Measurements from ENCODE around the gene TTLL10. TPM values are rescaled to one million over a fixed set of nuclear protein-coding genes. Genes with fewer than 3 reads are reported as not detected.

TTLL10 gene
- total RNA-seq, 1 experiment from 2014 or later: 0.68 TPM

GRCh38 chr1:1173061-1173792, 453 bp upstream of the TTLL10 start:
- peaks cover 0 to 4% of the 10 kb centered on the region in 2 experiments; a peak in 2 of 5 replicates for H3K9me3 Mint-ChIP-seq

More at GRCh38 chr1:1173061-1173792, 453 bp upstream of the TTLL10 start:
- no peak overlapping the region for H4K91ac ChIP-seq (ENCODE audit: insufficient read length, low read depth, low read length)
- H3K79me2 ChIP-seq (ENCODE audit: insufficient read depth, low read length): no peaks in the 10 kb centered on the region
- H2BK12ac ChIP-seq (ENCODE audit: insufficient read length, low read depth, low read length): no peak overlapping the region
- no peak overlapping the region for H2AK5ac ChIP-seq (ENCODE audit: insufficient read length, low read length)
- no peak overlapping the region for H3K9ac ChIP-seq (ENCODE audit: extremely low read depth, insufficient read length, low read length)
- peaks cover 11% of the 10 kb centered on the region for H3K27me3 Mint-ChIP-seq (ENCODE audit: low read depth)
- no peak overlapping the region for H4K5ac ChIP-seq (ENCODE audit: insufficient read length, low read depth, low read length)
- H3K4ac ChIP-seq (ENCODE audit: low read depth, low read length): no peak overlapping the region
- peak overlapping the region; percentile 65; the same call in 1 of the 2 replicates for H3K14ac ChIP-seq (ENCODE audit: insufficient read depth, low read length)
- no peaks in the 10 kb centered on the region for H4K20me1 ChIP-seq (ENCODE audit: control insufficient read depth, insufficient read depth, insufficient read length)
- TF ChIP-seq CTCF (conservative IDR thresholded peaks at IDR 0.05): no peak
- no peaks in the 10 kb centered on the region for H3K23me2 ChIP-seq (ENCODE audit: insufficient read length, low read depth, low read length, poor library complexity, severe bottlenecking)
- no peak overlapping the region for H3K27ac ChIP-seq (ENCODE audit: insufficient read length, low read depth, low read length)
- H3K27me3 ChIP-seq (ENCODE audit: insufficient read depth, low read length): no peaks in the 10 kb centered on the region
- H4K8ac ChIP-seq (replicated peaks; ENCODE audit: insufficient read length, low read depth, low read length): no peak overlapping the region
- WGBS (ENCODE audit: extremely low coverage, insufficient read length, low lambda C conversion rate): no CpG with 5 or more reads among the region's 32 CpGs
- H2BK20ac ChIP-seq (ENCODE audit: low read depth, low read length, poor library complexity, severe bottlenecking): no peak overlapping the region
- peaks cover 1 to 12% (median 4%) of the 10 kb centered on the region in 3 experiments; a peak in 4 of 7 replicates for H3K36me3 Mint-ChIP-seq (ENCODE audit: insufficient read depth in 1 of 3, low read depth in 3 of 3)
- no peaks in the 10 kb centered on the region for H3K9me3 ChIP-seq (ENCODE audit: control insufficient read depth, low read depth, low read length)
- H2BK120ac ChIP-seq (ENCODE audit: low read depth, low read length, poor library complexity, severe bottlenecking): no peak overlapping the region
- H2BK5ac ChIP-seq (ENCODE audit: insufficient read length, low read length): no peak overlapping the region
- no peak overlapping the region for H3K56ac ChIP-seq (ENCODE audit: insufficient read length, low read depth, low read length)
- H2AFZ ChIP-seq (ENCODE audit: low read length): no peak overlapping the region
- H3K4me1 ChIP-seq (ENCODE audit: insufficient read depth, low read length): peaks cover 3% of the 10 kb centered on the region; the same call in 1 of the 2 replicates
- no peak overlapping the region for H3K23ac ChIP-seq (ENCODE audit: insufficient read length, low read depth, low read length)
- no peaks in the 10 kb centered on the region for H3K79me1 ChIP-seq (ENCODE audit: insufficient read depth, low read depth, low read length, poor library complexity, severe bottlenecking)
- peak; percentile 38 for DNase-seq
- H3T11ph ChIP-seq (ENCODE audit: low read length): no peak overlapping the region
- H2BK15ac ChIP-seq (ENCODE audit: low read depth, low read length): no peak overlapping the region
- peak overlapping the region; percentile 17 for H3K18ac ChIP-seq (ENCODE audit: insufficient read length, low read depth, low read length)
- H3K4me2 ChIP-seq (ENCODE audit: insufficient read depth, insufficient read length, low read length): no peak overlapping the region
- H3K4me3 Mint-ChIP-seq: peak overlapping the region in 1 of 2 experiments; percentile 23; a peak in 1 of 5 replicates
- no peak overlapping the region for H3K27ac Mint-ChIP-seq
- H3K4me1 Mint-ChIP-seq: peaks cover 23 to 36% of the 10 kb centered on the region in 2 experiments

Measured in H9 (cell line).